CD4-positive, alpha-beta memory T cell (primary cell): ENCODE results near the gene DDX11. TPM values are rescaled to one million over a fixed set of nuclear protein-coding genes. Genes with fewer than 3 reads are reported as not detected.
"Not testable (repeated sequence)": the region's sequence is repeated elsewhere in the genome, so short reads cannot be mapped to it uniquely, and the experiment has no call there.

Experiments
- CTCF ChIA-PET: fragments of 350-600 bp; sonication (Branson Sonifier 250); formaldehyde crosslinking; loops from one replicate; lab custom pipeline; 2021; ENCODE audit warnings: inconsistent platforms; ENCODE audit not compliant: partially characterized antibody; lab: Charles Lee
- POLR2A ChIA-PET: fragments of 350-600 bp; sonication (Branson Sonifier 250); formaldehyde crosslinking; loops from one replicate; lab custom pipeline; 2021; ENCODE audit not compliant: partially characterized antibody; lab: Charles Lee
- DNase-seq, 5 donors: peaks; one replicate each; pipeline versions ENCODE4 v3.0.0 to v3.0.0-alpha.2; 2020 to 2022; ENCODE audit warnings: mixed read lengths in 1 of 5
- H3K27ac ChIP-seq: one replicate; pipeline ENCODE4 v1.7.0; 2013; ENCODE audit warnings: low read depth, low read length
- H3K27me3 ChIP-seq: 2 replicates; pipeline ENCODE4 v1.7.0; 2013; ENCODE audit warnings: mild to moderate bottlenecking, low read length, moderate library complexity; ENCODE audit not compliant: insufficient read depth
- H3K36me3 ChIP-seq: 2 replicates; pipeline ENCODE4 v1.7.0; 2013; ENCODE audit warnings: mild to moderate bottlenecking, low read length, moderate library complexity; ENCODE audit not compliant: insufficient read depth
- H3K4me1 ChIP-seq: 2 replicates; pipeline ENCODE4 v1.7.0; 2013; ENCODE audit warnings: mild to moderate bottlenecking, low read length, moderate library complexity; ENCODE audit not compliant: insufficient read depth
- H3K4me3 ChIP-seq, 2 donors: one replicate each; pipeline ENCODE4 v1.7.0; 2013; ENCODE audit warnings: low read length in 2 of 2, mild to moderate bottlenecking in 1 of 2
- H3K9me3 ChIP-seq, 2 donors: one replicate each; pipeline ENCODE4 v1.7.0; 2013; ENCODE audit warnings: low read length in 2 of 2, control low read depth in 1 of 2; ENCODE audit not compliant: control insufficient read depth in 1 of 2
- H3K27ac Mint-ChIP-seq, 7 donors: one replicate each; pipeline ENCODE4 v1.8.0; 2020 to 2021; ENCODE audit warnings: mixed read lengths in 7 of 7, mild to moderate bottlenecking in 6 of 7, inconsistent platforms in 3 of 7, moderate library complexity in 3 of 7
- H3K27me3 Mint-ChIP-seq, 2 donors: one replicate each; pipeline ENCODE4 v1.8.0; 2020 to 2021; ENCODE audit warnings: mixed read lengths in 2 of 2
- H3K36me3 Mint-ChIP-seq, 2 donors: one replicate each; pipeline ENCODE4 v1.8.0; 2020 to 2021; ENCODE audit warnings: mixed read lengths in 2 of 2, inconsistent platforms in 1 of 2, mild to moderate bottlenecking in 1 of 2
- H3K4me1 Mint-ChIP-seq, 4 donors: one replicate each; pipeline ENCODE4 v1.8.0; 2020 to 2021; ENCODE audit warnings: mixed read lengths in 4 of 4, mild to moderate bottlenecking in 1 of 4
- H3K4me3 Mint-ChIP-seq, 8 donors: one replicate each; pipeline ENCODE4 v1.8.0; 2020 to 2021; ENCODE audit warnings: mixed read lengths in 8 of 8, mild to moderate bottlenecking in 7 of 8, moderate library complexity in 6 of 8, inconsistent platforms in 3 of 8
- H3K9me3 Mint-ChIP-seq, 8 donors: one replicate each; pipeline ENCODE4 v1.8.0; 2020 to 2021; ENCODE audit warnings: mixed read lengths in 8 of 8, mild to moderate bottlenecking in 5 of 8, inconsistent platforms in 3 of 8, moderate library complexity in 1 of 8
- intact Hi-C: fragments of 100-400 bp; cut with micrococcal nuclease; formaldehyde crosslinking; loops from one replicate; pipeline ENCODE4 v1.15.1; 2023
- polyA plus RNA-seq, 2 donors: library from polyadenylated mRNA; unstranded; fragments of 300-500 nt; fragmentation: Illumina TruSeq; gene quantifications; one replicate each; pipeline ENCODE4 v1.2.3, GENCODE V29; 2021
- total RNA-seq, 2 experiments: library from RNA; stranded (reverse); gene quantifications; one replicate each; pipeline ENCODE4 v1.2.3, GENCODE V29; 2021

Gene DDX11
- total and polyA plus RNA-seq, 4 experiments from 2014 or later, result 5.1 to 45.8 (median 29.8) TPM

DNA sequence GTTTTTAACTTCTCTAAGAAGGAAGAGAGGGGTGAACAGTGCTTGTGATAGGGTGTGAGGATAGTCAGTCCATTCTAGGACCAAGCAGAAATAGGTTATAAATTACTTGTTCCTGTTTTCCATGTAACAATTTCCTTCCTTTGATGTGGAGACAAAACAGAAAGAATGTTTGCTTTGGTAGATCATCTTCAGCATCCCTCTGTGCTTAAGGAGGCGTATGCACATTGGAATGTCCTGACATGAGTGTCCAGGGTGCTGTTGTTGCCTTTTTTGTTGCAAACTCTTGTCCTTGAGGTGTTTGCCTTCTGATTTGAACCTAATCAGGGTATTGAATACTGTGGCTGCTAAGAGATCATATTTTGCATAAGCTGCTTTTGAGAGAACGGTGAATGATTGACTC lies 23.5 kb upstream of the DDX11 start:
- H3K4me3 Mint-ChIP-seq, intact Hi-C loops, H3K27me3 ChIP-seq, H3K36me3 ChIP-seq, POLR2A ChIA-PET, H3K9me3 Mint-ChIP-seq, H3K27me3 Mint-ChIP-seq, H3K9me3 ChIP-seq, H3K36me3 Mint-ChIP-seq, H3K4me1 ChIP-seq, H3K4me1 Mint-ChIP-seq, H3K4me3 ChIP-seq, H3K27ac ChIP-seq, CTCF ChIA-PET, H3K27ac Mint-ChIP-seq, DNase-seq: not testable (repeated sequence)

DNA sequence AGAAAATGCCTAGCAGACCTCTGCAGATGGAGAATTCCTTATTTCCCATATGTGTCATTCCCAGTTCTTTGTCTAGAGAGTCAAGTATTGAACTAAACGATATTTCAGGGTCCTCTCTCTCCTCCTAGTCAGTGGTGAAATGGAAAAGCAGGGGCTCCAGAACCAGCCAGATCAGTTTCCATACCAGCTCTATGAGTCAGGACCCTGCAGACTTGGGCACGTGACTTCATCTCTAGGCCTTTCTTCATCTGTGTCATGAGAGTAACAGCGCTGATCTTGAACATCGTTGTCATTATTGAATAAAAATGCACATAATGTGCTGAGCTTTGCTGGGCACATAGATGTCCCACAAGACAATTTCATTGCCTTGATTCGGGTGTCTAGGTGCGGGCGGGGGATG lies 23.1 kb upstream of the DDX11 start:
- H3K36me3 Mint-ChIP-seq, H3K27me3 ChIP-seq, CTCF ChIA-PET, H3K4me1 ChIP-seq, H3K9me3 Mint-ChIP-seq, H3K27ac ChIP-seq, H3K4me1 Mint-ChIP-seq, H3K4me3 ChIP-seq, DNase-seq, H3K36me3 ChIP-seq, H3K27me3 Mint-ChIP-seq, H3K9me3 ChIP-seq, intact Hi-C loops, H3K27ac Mint-ChIP-seq, POLR2A ChIA-PET, H3K4me3 Mint-ChIP-seq: not testable (repeated sequence)

DNA sequence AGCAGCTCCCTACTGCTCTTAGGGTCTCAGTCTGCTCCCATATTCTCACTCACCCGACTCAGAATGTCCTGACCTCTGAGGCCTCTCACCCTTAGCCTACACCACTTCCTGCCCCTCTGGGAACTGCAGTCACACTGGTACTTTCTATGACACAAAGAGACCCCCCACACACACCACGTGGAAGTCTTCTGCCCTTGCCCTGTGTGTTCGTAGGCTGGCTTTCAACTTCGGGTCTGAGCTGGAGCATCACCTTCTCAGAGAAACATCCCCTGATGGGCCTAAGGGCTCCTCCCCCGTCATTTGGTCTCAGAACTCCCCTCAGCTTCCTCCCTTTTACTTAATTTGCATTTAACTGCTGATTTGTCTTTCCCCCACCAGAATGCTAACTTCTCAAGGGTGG lies 22.0 kb upstream of the DDX11 start:
- H3K9me3 Mint-ChIP-seq, H3K36me3 Mint-ChIP-seq, H3K27me3 Mint-ChIP-seq, H3K36me3 ChIP-seq, H3K27ac ChIP-seq, H3K4me1 ChIP-seq, intact Hi-C loops, H3K4me3 Mint-ChIP-seq, H3K4me1 Mint-ChIP-seq, H3K9me3 ChIP-seq, DNase-seq, H3K27ac Mint-ChIP-seq, CTCF ChIA-PET, POLR2A ChIA-PET, H3K27me3 ChIP-seq, H3K4me3 ChIP-seq: not testable (repeated sequence)

DNA sequence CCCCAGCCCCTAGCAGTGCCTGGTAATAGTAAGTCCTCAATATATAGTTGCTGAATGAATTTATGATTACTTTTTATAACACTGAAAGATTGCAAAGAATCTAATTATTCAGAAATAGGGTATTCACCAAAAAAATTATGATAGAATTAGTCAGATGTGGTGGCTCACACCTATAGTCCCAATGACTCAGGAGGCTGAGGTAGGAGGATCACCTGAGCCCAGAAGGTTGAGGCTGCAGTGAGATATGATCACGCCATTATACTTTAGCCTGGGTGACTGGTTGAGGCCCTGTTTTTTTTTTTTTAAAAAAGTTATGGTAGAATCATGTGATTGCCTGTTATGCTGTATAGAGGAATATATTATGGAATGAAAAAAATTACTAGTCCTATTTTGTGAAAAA lies 21.5 kb upstream of the DDX11 start:
- H3K9me3 Mint-ChIP-seq, H3K36me3 Mint-ChIP-seq, H3K9me3 ChIP-seq, intact Hi-C loops, H3K27me3 Mint-ChIP-seq, H3K4me3 Mint-ChIP-seq, H3K4me1 ChIP-seq, POLR2A ChIA-PET, H3K4me1 Mint-ChIP-seq, H3K36me3 ChIP-seq, H3K4me3 ChIP-seq, H3K27me3 ChIP-seq, H3K27ac ChIP-seq, DNase-seq, H3K27ac Mint-ChIP-seq: not testable (repeated sequence)
- CTCF ChIA-PET, result interaction anchor here (0.9 kb wide), 1 partner anchor 220 kb away, joined by 3 read pairs; no protein-coding TSS in a partner anchor

DNA sequence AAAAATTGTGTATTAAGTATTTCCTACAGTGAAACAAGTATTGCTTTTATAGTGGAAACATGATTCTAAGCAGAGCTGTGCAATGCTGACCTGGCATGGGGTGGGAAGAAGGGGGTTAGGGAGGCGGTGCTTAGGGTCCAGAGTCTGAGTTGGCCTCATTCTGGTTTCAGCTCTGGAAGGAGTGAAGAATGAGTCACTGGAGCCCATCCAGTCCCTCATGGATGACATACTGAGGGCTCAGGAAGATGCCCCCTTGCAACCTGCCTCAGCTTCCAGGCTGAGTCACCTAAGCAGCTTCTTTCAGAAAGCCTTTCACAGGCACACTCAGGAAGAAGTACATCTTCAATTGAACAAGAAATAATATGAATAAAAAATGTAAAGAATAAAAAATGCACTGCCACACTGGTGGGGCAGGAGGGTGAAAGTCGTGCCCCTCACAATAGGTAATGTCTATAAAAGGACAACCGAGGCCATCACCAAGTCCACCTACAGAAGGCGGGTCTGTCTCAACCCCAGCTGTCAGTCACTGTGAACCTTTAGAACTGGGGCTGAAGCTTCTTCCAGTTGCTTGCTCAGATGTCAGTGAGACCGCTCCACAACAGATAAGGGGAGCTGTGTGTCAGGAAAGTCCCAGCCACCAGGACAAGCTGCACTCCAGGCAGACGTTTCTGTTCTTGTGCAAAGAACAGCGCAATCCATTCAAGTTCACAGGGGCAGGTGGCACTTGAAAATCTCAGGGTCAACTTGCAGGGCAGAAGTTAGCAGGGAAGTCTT lies 20.8 kb upstream of the DDX11 start:
- H3K4me3 Mint-ChIP-seq, H3K9me3 Mint-ChIP-seq, H3K27me3 ChIP-seq, H3K4me1 Mint-ChIP-seq, H3K4me1 ChIP-seq, DNase-seq, H3K27ac ChIP-seq, H3K27me3 Mint-ChIP-seq, H3K36me3 Mint-ChIP-seq, H3K9me3 ChIP-seq, intact Hi-C loops, H3K36me3 ChIP-seq, H3K27ac Mint-ChIP-seq, H3K4me3 ChIP-seq, POLR2A ChIA-PET: not testable (repeated sequence)
- CTCF ChIA-PET, result interaction anchor here (0.9 kb wide), 1 partner anchor 219 kb away, joined by 3 read pairs; no protein-coding TSS in a partner anchor

DNA sequence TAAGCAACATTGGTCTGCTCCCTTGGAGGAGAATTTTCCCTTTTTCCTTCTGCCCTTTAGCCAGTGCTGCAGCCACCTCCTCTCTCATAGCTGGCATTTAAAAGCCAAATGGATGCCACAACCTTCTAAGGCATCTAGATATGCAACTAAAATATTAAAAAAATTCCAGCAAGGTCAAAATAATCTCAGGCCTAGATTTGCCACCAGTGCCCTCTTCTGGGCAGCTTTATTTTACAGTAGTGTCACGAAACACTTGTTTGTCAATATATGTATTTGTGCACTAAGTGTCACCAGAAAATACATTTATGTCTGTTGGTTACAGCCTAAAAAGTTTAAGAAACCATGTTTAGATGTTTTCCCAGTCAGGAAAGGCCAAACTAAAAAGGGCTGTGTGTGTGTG lies 19.7 kb upstream of the DDX11 start:
- H3K27ac Mint-ChIP-seq, result not testable (repeated sequence)

DNA sequence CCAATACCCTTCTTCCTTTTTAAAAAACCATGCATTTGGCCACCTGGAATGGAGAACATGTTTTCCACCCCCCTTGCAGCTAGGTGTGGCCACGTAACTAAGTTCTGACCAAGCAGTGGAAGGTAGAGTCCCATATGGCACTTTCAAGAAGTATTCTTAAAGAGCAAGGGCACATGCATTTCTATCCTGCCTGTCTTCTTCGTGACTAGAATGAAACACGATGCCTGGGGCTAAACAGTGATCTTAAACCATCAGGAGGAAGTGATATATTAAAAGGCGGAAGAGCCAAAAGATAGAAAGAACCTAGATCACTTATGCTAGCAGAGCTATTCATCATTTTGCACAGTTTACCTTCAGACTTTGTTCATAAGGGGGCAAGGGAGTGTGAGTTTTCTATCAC lies 16.0 kb upstream of the DDX11 start:
- no peak for DNase-seq
- Histone ChIP-seq H3K27ac (no peak overlapping the region), H3K4me1 (no peaks in the 10 kb centered on the region), H3K27me3 (no peaks in the 10 kb centered on the region), H3K4me3 (no peak overlapping the region), H3K36me3 (no peaks in the 10 kb centered on the region), H3K9me3 (no peaks in the 10 kb centered on the region)
- H3K36me3 Mint-ChIP-seq, result no peaks in the 10 kb centered on the region
- no peaks in the 10 kb centered on the region for H3K27me3 Mint-ChIP-seq
- no peaks in the 10 kb centered on the region for H3K9me3 Mint-ChIP-seq
- intact Hi-C loops, result no loop called here
- no peak overlapping the region for H3K27ac Mint-ChIP-seq
- no peaks in the 10 kb centered on the region for H3K4me1 Mint-ChIP-seq
- H3K4me3 Mint-ChIP-seq, result no peak overlapping the region
- CTCF ChIA-PET, result no interaction called here
- POLR2A ChIA-PET, result no interaction called here

More for the DNA sequence above, 19.7 kb upstream of the DDX11 start:
- CTCF ChIA-PET, H3K27me3 ChIP-seq, H3K4me1 Mint-ChIP-seq, POLR2A ChIA-PET, intact Hi-C loops, H3K9me3 ChIP-seq, H3K36me3 ChIP-seq, H3K9me3 Mint-ChIP-seq, H3K27me3 Mint-ChIP-seq, H3K36me3 Mint-ChIP-seq, H3K4me3 Mint-ChIP-seq, DNase-seq, H3K4me1 ChIP-seq, H3K4me3 ChIP-seq, H3K27ac ChIP-seq: not testable (repeated sequence)

DNA sequence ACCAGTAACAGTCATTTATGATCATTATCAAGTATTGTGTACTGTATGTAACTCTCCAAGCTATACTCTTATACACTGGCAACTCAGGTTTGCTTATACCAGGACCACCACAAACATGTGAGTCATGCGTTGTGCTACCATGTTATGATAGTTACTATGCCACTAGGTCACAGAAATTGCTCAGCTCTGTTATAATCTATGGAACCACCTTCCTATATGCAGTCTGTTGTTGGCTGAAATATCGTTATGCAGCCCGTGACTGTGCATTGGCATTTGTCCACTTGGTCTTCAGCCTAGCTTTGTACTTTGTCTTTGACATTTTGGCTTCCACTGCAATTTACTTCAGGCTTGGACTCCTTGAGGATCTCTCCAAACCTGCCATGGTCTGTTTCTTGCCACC lies 7.5 kb upstream of the DDX11 start:
- DNase-seq, H3K36me3 Mint-ChIP-seq, H3K4me1 ChIP-seq, CTCF ChIA-PET, H3K27ac ChIP-seq, H3K27me3 Mint-ChIP-seq, H3K27me3 ChIP-seq, POLR2A ChIA-PET, intact Hi-C loops, H3K36me3 ChIP-seq, H3K9me3 ChIP-seq, H3K4me1 Mint-ChIP-seq, H3K9me3 Mint-ChIP-seq, H3K4me3 Mint-ChIP-seq, H3K27ac Mint-ChIP-seq, H3K4me3 ChIP-seq: not testable (repeated sequence)
